NT2/D1 (cell line): ENCODE results near the gene AGAP1.

Experiments used
- SUZ12 ChIP-seq: IDR thresholded peaks from 2 replicates; pipeline ENCODE4 v1.6.1; 2011; ENCODE audit not compliant: insufficient read length, insufficient read depth; ENCODE audit errors: extremely low read depth
- ZNF274 ChIP-seq: IDR thresholded peaks from 2 replicates; pipeline ENCODE4 v1.6.1; 2011; ENCODE audit warnings: mild to moderate bottlenecking, low read depth, low read length

- TF ChIP-seq ZNF274: no peak
- TF ChIP-seq SUZ12: no peak
These were observed 473.3 kb downstream of the AGAP1 start for GRCh38 chr2:235966932-235967757.
